GM23248 (cell line): ENCODE results near the gene TECPR2. TPM values are rescaled to one million over a fixed set of nuclear protein-coding genes. Genes with fewer than 3 reads are reported as not detected.
A peak's percentile ranks its signal among the peaks of the same experiment; 100 is the strongest.
"Not testable (repeated sequence)": the region's sequence is repeated elsewhere in the genome, so short reads cannot be mapped to it uniquely, and the experiment has no call there.

Experiments
- DNase-seq: peaks from one replicate; pipeline ENCODE4 v3.0.0-alpha.2; 2015
- H2AFZ ChIP-seq: fragments of 200-600 bp; sonication (generic); 2 replicates; pipeline ENCODE4 v1.6.1; 2016; ENCODE audit warnings: antibody characterized with exemption
- H3F3A ChIP-seq: fragments of 200-600 bp; sonication (generic); 2 replicates; pipeline ENCODE4 v1.6.1; 2016; ENCODE audit warnings: mild to moderate bottlenecking, antibody characterized with exemption, mixed run types; ENCODE audit not compliant: insufficient read depth
- H3K27ac ChIP-seq: fragments of 200-600 bp; sonication (generic); 2 replicates; pipeline ENCODE4 v1.5.1; 2016; ENCODE audit warnings: mild to moderate bottlenecking
- H3K27me3 ChIP-seq: fragments of 200-600 bp; sonication (generic); replicated peaks from 2 replicates; pipeline ENCODE4 v1.6.1; 2016; ENCODE audit warnings: mild to moderate bottlenecking; ENCODE audit not compliant: insufficient read depth
- H3K36me3 ChIP-seq: fragments of 200-600 bp; sonication (generic); 2 replicates; pipeline ENCODE4 v1.6.1; 2016; ENCODE audit warnings: low read depth, mild to moderate bottlenecking
- H3K4me1 ChIP-seq: fragments of 200-600 bp; sonication (generic); 2 replicates; pipeline ENCODE4 v1.6.1; 2016; ENCODE audit warnings: mild to moderate bottlenecking; ENCODE audit not compliant: insufficient read depth
- H3K4me2 ChIP-seq: fragments of 200-600 bp; sonication (generic); one replicate; pipeline ENCODE4 v1.6.1; 2016; ENCODE audit warnings: mild to moderate bottlenecking; ENCODE audit not compliant: unreplicated experiment
- H3K4me3 ChIP-seq: fragments of 200-600 bp; sonication (generic); 2 replicates; pipeline ENCODE4 v1.5.1; 2016; ENCODE audit warnings: mild to moderate bottlenecking
- H3K79me2 ChIP-seq: fragments of 200-600 bp; sonication (generic); 2 replicates; pipeline ENCODE4 v1.6.1; 2016; ENCODE audit warnings: mild to moderate bottlenecking; ENCODE audit not compliant: insufficient read depth
- H3K9ac ChIP-seq: fragments of 200-600 bp; sonication (generic); 2 replicates; pipeline ENCODE4 v1.6.1; 2016; ENCODE audit warnings: mild to moderate bottlenecking
- H3K9me2 ChIP-seq: fragments of 200-600 bp; sonication (generic); 2 replicates; pipeline ENCODE4 v1.6.1; 2016; ENCODE audit warnings: mixed run types, mild to moderate bottlenecking, moderate library complexity; ENCODE audit not compliant: insufficient read depth
- H3K9me3 ChIP-seq: fragments of 200-600 bp; sonication (generic); one replicate; pipeline ENCODE4 v1.6.1; 2017; ENCODE audit warnings: low read depth
- H4K20me1 ChIP-seq: fragments of 200-600 bp; sonication (generic); 2 replicates; pipeline ENCODE4 v1.6.0; 2016; ENCODE audit not compliant: insufficient read depth
- EZH2 ChIP-seq: fragments of 200-600 bp; sonication (generic); IDR thresholded peaks from 2 replicates; pipeline ENCODE4 v1.6.1; 2018; ENCODE audit warnings: antibody characterized with exemption, mild to moderate bottlenecking; ENCODE audit not compliant: insufficient read depth, poor library complexity, severe bottlenecking
- EZH2phosphoT487 ChIP-seq: fragments of 200-600 bp; sonication (generic); IDR thresholded peaks from 2 replicates; pipeline ENCODE4 v1.6.1; 2018; ENCODE audit warnings: antibody characterized with exemption, moderate library complexity, mild to moderate bottlenecking, low read depth; ENCODE audit not compliant: insufficient read depth
- WGBS, 2 experiments: methylation state at CpG; one replicate each; pipeline ENCODE4 v1.1.6; 2015 to 2017; ENCODE audit warnings: low lambda C conversion rate in 2 of 2, low coverage in 1 of 2; ENCODE audit errors: missing lambda C conversion rate in 2 of 2; 5-methylcytosine and 5-hydroxymethylcytosine counted together
- in situ Hi-C: fragments of 300-500 bp; cut with MboI; formaldehyde crosslinking; loops from 2 replicates; pipeline ENCODE4 v1.15.0; 2020
- polyA plus RNA-seq: library from polyadenylated mRNA; unstranded; fragments of >200 nt; fragmentation: Nextera tagmentation; extraction: Ambion mirVana; gene quantifications from 2 replicates; pipeline ENCODE4 v1.2.1, GENCODE V29; 2016
- total RNA-seq: library from RNA; depleted of rRNA; stranded (reverse); fragments of >200 nt; shearing (Covaris generic); gene quantifications from 2 replicates; pipeline ENCODE4 v1.2.3, GENCODE V29; 2014

TECPR2 gene
- total and polyA plus RNA-seq, 2 experiments from 2014 or later, result 11.4 to 15.8 TPM

DNA sequence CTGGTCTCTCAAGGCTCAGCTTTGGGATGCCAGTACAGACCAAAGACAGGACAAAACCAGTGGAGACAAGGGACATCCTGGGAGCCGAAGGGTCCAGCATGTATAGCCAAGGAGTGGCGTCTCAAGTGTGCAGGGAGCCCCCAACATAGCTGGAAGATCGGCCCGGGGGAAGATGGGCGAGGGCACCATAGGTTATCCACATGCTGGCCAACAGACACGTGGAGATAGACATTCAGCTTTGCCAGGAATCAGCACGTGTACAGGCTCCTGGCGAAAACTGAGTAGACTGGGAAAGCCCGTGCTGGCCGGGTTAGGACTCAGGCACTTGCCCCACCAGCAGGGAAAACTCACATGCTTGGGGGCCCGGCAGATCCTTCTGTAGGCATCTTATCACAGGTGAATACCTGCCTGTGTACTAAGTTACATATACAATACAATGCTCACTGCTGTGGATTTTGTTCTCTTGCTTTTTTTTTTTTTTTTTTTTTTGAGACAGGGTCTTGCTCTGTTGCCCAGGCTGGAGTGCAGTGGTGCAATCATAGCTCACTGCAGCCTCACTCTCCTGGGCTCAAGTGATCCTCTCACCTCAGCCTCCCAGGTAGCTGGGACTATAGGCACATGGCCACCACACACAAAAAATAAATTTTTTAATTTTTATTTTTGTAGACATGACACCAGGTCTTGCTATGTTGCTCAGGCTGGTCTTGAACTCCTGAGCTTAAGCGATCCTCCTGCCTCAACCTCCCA is 152.4 kb downstream of the TECPR2 start:
- Histone ChIP-seq H3K27me3 (no peaks in the 10 kb centered on the region), H3K4me2 (no peak overlapping the region), H3K4me1 (no peaks in the 10 kb centered on the region), H3K36me3 (no peaks in the 10 kb centered on the region), H3K9ac (no peak overlapping the region), H4K20me1 (no peaks in the 10 kb centered on the region), H3K79me2 (no peaks in the 10 kb centered on the region), H3K9me2 (no peaks in the 10 kb centered on the region), H3F3A (no peaks in the 10 kb centered on the region), H3K27ac (no peak overlapping the region), H3K4me3 (no peak overlapping the region), H3K9me3 (no peaks in the 10 kb centered on the region), H2AFZ (no peak overlapping the region)
- WGBS, 2 experiments, result 74 to 76% methylated on average over 12 of the region's 12 CpGs
- no peak for DNase-seq
- TF ChIP-seq EZH2phosphoT487, result no peak
- TF ChIP-seq EZH2, result no peak
- in situ Hi-C loops, result no loop called here

DNA sequence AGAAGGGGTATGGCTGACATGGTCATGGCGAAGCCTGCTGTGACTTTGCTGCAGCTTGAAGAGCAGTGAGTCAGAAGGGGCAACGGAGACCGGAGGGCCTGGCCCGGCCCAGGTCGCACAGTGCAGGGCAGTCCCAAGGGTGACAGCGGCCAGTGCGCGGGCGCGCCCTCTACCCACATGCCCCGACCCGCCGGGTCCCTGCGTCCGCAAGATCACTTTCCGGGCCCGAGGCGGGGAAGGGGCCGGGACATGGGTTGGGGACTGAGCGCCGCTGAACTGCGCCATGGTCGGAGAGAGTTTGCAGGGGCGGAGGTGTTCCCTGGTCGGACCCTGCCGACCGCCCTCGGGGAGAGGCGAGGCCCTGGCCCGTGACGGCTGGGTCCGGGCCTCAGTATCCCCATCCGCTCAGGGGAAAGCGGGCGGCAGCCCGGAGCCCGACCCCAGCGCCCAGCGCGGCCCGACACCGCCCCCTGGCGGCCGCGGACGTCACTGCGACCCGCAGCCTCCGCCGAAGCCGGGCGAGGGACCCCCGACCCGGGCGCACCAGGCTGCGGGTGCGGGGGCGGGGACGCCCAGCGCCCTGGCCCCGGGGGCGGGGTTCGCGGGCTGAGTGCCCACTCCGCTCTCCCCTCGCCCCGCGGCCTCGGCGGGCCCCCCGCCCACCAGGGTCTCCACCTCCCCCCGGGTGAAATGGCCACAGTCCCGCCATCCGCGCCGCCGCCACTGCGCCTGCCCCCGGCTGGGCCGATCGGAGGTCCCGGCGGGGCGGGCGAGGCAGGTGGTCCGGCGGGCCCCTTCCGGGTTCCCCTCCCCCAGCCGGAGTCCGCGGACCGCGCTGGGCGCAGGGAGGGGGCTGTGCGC is 154.0 kb downstream of the TECPR2 start:
- H4K20me1 ChIP-seq, result no peaks in the 10 kb centered on the region
- TF ChIP-seq EZH2phosphoT487, result no peak
- TF ChIP-seq EZH2, result no peak
- no peaks in the 10 kb centered on the region for H3F3A ChIP-seq
- peak overlapping the region; percentile 85 for H3K9ac ChIP-seq
- H2AFZ ChIP-seq, result peak overlapping the region; percentile 95
- no peaks in the 10 kb centered on the region for H3K36me3 ChIP-seq
- H3K27ac ChIP-seq, result no peak overlapping the region
- no peaks in the 10 kb centered on the region for H3K27me3 ChIP-seq
- no peaks in the 10 kb centered on the region for H3K4me1 ChIP-seq
- H3K9me3 ChIP-seq, result no peaks in the 10 kb centered on the region
- DNase-seq, result peak; percentile 55
- H3K4me2 ChIP-seq, result peak overlapping the region; percentile 77
- no peaks in the 10 kb centered on the region for H3K9me2 ChIP-seq
- WGBS, 2 experiments, result 2% methylated on average over 41 to 43 of the region's 95 CpGs
- in situ Hi-C loops, result no loop called here
- H3K4me3 ChIP-seq, result peak overlapping the region; percentile 77
- H3K79me2 ChIP-seq, result no peaks in the 10 kb centered on the region

DNA sequence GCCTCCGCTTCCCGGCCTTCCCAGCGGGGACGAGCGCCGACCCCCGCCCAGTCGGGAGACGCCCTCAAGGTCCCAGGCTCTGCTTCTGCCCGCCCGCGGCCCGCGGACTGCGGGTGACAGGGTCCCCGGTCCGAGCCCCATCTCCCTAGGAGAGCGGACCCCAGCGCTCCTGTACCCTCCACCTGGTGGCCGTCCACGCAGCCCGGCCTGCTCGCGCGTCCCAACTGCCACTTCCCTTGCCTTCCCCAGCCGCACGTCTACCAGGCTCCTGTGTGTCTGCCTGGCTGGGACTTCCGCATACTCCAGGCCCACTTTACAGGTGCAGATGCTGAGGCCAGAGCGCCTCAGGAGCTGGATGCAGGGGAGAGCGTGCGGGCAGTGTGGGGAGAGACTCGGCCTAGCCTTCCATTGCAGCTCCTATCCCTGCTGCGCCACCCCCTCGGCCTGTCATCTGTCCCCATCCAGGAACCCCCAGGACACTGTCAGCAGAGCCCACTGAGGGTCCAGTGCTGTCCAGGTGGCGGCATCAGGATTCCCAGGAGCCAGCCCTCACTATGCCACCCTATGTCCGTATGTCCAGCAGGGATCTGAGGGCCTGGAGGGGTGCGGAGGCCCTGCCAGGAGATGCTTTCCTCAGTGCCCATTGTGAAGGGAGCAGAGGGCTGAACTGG is 154.8 kb downstream of the TECPR2 start:
- H3F3A ChIP-seq, result no peaks in the 10 kb centered on the region
- H3K79me2 ChIP-seq, result no peaks in the 10 kb centered on the region
- H3K9me2 ChIP-seq, result no peaks in the 10 kb centered on the region
- H3K27me3 ChIP-seq, result no peaks in the 10 kb centered on the region
- in situ Hi-C loops, result no loop called here
- peak overlapping the region; percentile 85 for H3K9ac ChIP-seq
- H3K4me3 ChIP-seq, result peak overlapping the region; percentile 77
- no peaks in the 10 kb centered on the region for H4K20me1 ChIP-seq
- DNase-seq, result peak; percentile 30
- H3K27ac ChIP-seq, result no peak overlapping the region
- H3K4me1 ChIP-seq, result no peaks in the 10 kb centered on the region
- no peaks in the 10 kb centered on the region for H3K36me3 ChIP-seq
- peak overlapping the region; percentile 77 for H3K4me2 ChIP-seq
- 28 to 44% methylated on average over 21 to 22 of the region's 37 CpGs for WGBS, 2 experiments
- no peak for TF ChIP-seq EZH2phosphoT487
- TF ChIP-seq EZH2, result no peak
- H2AFZ ChIP-seq, result peak overlapping the region; percentile 95
- H3K9me3 ChIP-seq, result no peaks in the 10 kb centered on the region

GRCh38 chr14:102518063-102518648 is 155.4 kb downstream of the TECPR2 start:
- H3K27ac ChIP-seq, result no peak overlapping the region
- H2AFZ ChIP-seq, result no peak overlapping the region
- DNase-seq, result no peak
- no peaks in the 10 kb centered on the region for H3F3A ChIP-seq
- no peak overlapping the region for H3K9ac ChIP-seq
- no peaks in the 10 kb centered on the region for H3K4me1 ChIP-seq
- 74 to 82% methylated on average over 8 of the region's 8 CpGs for WGBS, 2 experiments
- H3K36me3 ChIP-seq, result no peaks in the 10 kb centered on the region
- H3K9me3 ChIP-seq, result no peaks in the 10 kb centered on the region
- in situ Hi-C loops, result no loop called here
- no peaks in the 10 kb centered on the region for H3K79me2 ChIP-seq
- H3K4me3 ChIP-seq, result no peak overlapping the region
- H3K27me3 ChIP-seq, result no peaks in the 10 kb centered on the region
- TF ChIP-seq EZH2phosphoT487 (no peak), EZH2 (no peak)
- H3K9me2 ChIP-seq, result no peaks in the 10 kb centered on the region
- no peaks in the 10 kb centered on the region for H4K20me1 ChIP-seq
- H3K4me2 ChIP-seq, result no peak overlapping the region

DNA sequence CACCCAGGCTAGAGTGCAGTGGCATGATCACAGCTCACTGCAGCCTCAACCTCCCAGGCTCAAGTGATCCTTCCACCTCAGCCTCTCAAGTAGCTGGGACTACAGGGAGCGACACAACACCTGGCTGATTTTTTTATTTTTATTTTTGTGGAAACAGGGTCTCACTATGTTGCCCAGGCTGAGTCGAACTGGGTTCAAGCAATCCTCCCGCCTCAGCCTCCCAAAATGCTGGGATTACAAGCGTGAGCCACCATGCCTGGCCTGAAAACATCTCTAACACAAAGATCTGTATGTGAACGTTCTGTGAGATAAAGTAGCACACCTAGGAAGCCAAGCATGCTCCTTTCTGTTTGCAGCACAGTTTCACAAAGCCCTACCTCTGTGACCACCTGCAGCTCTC is 157.0 kb downstream of the TECPR2 start:
- not testable (repeated sequence) for DNase-seq, H3K27me3 ChIP-seq
- 75 to 77% methylated on average over 5 of the region's 5 CpGs for WGBS, 2 experiments

More for the DNA sequence above, 157.0 kb downstream of the TECPR2 start:
- H3K36me3 ChIP-seq, H3K9me2 ChIP-seq, H2AFZ ChIP-seq, H3K4me1 ChIP-seq, H3K27ac ChIP-seq, H3K79me2 ChIP-seq, H4K20me1 ChIP-seq, H3K9ac ChIP-seq, H3K4me3 ChIP-seq, in situ Hi-C loops, H3K9me3 ChIP-seq, H3K4me2 ChIP-seq, H3F3A ChIP-seq: not testable (repeated sequence)
